NCI-H446 treated with DMSO at 0.1 percent for 48 hours (cell line): ENCODE data around the gene RBM20.
"Not testable (repeated sequence)": the region's sequence is repeated elsewhere in the genome, so short reads cannot be mapped to it uniquely, and the experiment has no call there.

Source experiments
- DNase-seq: peaks from one replicate; lab custom pipeline; 2025; lab: John Stamatoyannopoulos, UW

The RBM20 gene

DNA sequence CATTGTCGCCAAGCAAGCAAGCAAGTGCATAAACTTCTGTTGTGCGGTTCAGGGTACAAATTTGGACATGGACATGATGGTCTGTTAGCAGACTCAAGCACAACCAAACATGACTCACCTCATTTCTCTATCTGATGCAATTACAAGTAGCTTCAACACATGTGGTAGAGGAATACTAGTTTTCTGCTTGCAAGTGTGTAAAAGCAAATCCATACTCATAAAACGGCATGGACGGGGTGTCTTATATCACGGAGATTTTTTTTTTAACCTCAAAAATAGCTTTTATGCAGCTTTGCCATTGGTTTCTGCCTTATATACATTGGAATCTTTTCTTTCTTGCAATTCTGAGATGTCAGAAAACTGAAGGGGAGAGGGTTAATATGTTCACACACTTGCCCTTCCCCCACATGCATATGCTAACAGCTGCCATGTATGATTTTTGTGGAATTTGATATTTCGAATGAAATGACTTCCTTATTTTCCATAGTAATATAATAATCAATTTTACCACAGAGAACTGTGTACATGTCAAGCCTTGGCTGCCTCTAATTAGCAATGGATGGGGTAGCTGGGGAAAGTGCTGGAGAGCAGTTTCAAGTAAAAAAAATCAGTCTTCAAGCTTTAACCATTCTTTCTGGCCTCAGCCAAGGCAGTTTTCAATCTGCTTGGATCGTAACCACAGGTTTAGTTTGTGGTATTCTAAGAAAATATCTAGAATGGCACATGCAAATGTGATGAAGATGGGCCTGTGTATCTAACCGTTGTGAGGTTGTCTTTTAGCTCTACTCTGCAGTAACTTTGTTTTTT is 121.6 kb downstream of the RBM20 start:
- DNase-seq, result no peak

DNA sequence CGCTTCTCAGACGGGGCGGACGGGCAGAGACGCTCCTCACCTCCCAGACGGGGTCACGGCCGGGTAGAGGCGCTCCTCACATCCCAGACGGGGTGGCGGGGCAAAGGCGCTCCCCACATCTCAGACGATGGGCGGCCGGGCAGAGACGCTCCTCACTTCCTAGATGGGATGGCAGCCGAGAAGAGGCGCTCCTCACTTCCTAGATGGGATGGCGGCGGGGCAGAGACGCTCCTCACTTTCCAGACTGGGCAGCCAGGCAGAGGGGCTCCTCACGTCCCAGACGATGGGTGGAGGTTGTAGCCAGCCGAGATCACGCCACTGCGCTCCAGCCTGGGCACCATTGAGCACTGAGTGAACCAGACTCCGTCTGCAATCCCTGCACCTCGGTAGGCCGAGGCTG is 123.5 kb downstream of the RBM20 start:
- not testable (repeated sequence) for DNase-seq

DNA sequence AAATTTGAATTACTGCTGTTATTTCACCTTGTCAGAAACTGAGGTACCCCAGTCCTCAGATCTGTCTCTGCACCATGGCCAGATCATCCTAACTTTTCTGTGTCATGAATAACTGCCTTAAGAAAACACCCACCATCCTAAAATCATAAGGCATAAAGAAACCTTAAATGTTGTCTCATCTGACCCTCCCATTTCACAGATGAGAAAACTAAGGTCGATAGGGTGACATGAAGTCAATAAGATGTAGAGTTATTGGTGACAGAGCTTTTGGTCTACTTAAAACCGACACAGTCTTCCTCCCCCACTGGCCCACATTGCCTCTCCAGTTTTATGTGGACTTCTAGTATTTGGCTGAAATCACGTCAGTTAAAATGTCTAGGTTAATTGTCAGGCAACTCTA is 126.1 kb downstream of the RBM20 start:
- no peak for DNase-seq

DNA sequence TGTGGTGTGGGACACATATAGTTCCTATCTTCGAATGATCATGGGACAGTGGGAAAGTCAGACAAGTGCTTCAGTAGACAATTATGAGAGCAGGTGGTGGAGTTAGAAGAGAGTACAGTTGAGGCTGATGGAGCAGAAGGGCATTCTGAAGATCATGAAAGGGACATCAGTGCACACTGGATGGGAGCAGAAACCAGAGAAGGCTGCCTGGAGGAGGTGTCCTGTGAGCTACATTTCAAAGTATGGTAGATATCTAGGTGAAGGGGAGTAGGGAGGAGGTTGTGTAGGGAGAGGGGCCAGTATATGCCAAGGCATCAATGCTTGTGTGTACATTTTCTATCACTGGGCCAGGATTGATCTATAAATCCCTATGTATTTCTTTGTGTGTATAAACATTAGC is 127.3 kb downstream of the RBM20 start:
- no peak for DNase-seq

DNA sequence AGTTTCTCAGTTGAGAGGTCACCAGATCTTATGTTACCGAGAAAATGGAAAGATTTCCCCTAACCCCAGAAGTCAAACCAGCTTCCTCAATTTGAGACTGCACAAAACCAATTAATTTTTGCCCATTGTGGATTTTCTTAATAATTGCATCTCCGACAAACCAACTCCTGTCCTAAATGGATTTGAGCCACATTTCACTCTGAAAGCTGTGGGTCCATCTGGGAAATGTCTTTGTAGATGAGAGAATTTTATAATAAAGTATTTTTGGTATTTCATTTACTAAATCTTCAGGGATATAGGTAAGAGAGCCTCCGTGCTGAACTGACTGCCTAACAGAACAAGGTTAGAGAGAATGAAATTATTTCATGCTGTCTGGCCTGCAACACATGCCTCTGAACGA is 127.9 kb downstream of the RBM20 start:
- DNase-seq, result no peak

DNA sequence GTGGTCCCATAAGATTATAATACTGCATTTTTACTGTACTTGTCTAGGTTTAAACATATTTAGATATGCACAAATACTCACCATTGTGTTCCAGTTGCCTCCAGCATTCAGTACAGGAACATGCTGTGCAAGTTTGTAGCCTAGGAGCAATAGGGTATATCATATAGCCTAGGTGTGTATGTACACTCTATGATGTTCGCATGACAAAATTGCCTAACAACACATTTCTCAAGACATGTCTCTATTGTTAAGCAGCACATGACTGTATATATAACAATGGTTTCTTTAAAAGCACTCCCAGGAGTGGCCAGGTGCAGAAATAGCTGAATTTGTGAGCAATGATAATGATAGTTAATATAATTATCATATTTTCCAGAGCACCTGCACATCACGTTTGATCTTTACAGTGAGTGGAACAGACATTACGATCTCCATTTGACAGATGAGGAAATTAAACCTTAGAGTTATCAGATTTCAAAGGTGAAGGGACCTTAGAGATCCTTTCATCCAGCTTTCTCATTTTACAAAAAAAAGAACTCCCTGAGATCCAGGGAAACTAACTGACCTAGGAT is 128.4 kb downstream of the RBM20 start:
- DNase-seq, result no peak

DNA sequence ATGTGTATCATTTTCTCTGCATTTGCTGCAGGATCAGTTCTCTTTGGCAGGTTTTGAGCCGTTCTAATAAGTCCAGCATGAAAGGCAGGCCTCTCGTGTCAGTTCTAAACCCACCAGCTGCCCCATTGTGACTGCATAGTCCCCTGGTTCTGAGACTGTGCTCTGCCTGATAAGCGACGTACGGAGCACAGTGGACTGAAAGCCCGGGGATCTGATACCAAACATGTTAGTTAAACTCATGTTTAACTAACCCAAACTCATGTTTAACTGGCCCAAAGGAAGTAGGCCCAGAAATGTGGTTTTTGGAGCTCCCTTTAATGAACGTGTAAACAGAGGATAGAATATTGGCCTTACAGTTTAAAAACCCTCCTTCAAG is 129.5 kb downstream of the RBM20 start:
- no peak for DNase-seq

DNA sequence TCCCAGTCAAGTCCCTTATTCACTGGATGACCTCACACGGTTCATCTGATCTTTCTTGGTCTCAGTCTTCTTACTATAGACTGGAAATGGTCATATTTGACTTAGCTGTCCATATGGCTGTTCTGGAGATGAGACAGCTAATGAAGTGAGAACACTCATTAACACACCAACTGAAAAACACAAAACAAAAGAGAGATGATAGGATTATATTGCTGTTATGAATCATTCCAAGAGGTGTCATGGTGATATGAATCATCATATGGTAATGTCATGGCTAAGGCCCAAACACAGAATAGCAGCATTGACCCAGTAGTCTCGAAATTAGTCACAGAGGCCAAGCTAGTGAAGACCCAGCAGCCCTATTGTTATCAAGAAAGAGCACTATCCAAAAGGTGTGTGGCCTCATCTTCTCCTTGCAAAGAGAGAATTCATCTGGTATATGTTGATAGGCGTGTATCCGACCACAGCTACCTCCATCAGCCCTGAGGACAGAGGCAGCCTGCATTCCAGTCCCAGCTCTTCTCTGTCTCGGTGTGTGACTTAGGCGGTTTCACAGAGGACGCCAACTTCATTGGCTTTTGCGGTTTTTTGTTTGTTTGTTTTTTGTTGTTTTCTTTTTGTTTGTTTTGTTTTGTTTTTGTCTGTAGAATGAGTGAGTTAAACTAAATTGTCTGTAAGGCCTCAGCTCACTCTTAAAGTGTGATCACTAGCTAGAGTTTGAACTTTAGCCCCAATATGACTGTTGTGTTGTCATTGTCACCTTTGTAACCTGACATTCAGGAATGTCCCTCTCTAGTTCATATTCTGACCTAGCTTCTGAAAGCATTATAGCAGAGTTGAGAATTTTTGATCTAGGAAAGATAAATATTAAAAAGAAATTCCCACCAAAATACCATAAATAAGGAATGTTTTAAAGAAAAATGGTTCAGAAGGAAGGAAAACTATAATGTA is 130.2 kb downstream of the RBM20 start:
- peak; percentile 80 for DNase-seq

DNA sequence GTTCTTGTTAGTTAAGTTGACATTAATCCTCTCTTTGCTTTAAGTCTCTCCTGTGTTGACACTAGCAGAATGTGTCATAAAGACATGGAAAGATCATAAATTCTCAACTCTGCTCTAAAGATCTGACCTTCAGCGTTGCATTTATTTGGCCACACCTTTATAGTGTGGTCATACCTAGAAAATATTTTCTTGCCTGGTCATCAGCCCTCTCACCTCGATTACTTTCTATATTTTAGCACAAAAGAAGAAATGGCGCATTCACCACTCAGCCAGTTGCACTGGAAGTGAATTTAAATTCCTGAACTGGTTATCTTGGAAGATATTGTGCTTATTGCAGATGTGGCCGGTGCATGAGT is 130.9 kb downstream of the RBM20 start:
- no peak for DNase-seq

DNA sequence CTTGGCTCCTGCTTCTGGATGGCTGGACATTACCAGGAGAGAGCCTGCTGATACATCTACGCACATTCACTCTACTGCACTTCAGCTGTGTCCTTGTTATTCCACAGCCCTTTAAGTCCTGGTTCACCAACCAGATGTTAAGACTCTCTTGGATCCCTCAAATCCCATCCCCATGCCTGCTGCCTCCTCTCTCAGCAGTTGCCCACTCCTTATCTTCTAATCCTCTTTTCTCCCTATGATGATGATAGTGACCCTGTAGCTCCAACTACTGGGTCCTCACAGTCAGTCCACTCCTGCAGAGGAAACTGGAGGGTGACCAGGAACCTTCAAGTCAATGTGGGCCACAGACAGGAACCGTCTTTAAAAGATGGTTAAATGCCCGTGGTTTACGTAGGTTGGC is 131.3 kb downstream of the RBM20 start:
- no peak for DNase-seq

DNA sequence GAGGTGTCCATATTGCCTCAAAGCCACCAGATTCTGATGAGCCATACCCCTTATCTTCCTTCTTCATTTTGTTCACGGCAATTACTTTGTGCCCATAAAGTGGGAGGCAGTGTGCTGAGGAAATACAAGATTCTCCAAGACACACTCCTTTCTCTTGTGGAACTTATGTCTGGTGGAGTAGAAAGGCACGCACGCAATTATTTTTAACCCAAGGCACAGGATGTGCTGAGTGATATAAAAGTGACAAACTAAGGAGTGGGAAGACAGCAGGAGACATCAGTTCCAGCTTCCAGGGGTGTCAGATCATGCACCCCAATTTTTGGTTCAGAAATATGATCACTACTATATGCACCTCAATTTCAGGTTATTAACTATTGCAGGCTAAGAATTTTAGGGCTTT is 132.9 kb downstream of the RBM20 start:
- DNase-seq, result no peak

DNA sequence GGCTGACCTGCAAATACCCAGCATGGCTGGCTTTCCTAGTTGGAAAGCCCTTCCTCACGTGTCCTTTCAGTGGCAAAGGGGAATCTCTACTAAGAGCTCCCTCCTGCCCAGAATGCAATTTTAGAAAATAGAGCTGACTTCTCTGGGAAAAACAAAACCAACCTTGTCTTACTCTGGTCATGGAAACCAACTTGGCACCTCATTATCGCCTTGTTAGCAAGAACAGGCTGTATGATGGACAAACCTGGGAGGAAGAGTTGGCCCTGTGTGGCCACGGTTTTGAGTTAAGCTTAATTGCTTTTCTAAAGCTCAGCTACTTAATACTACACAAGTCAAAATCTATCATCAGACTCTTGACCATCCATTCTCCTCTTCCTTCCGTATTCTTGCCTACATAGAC is 133.5 kb downstream of the RBM20 start:
- DNase-seq, result no peak

DNA sequence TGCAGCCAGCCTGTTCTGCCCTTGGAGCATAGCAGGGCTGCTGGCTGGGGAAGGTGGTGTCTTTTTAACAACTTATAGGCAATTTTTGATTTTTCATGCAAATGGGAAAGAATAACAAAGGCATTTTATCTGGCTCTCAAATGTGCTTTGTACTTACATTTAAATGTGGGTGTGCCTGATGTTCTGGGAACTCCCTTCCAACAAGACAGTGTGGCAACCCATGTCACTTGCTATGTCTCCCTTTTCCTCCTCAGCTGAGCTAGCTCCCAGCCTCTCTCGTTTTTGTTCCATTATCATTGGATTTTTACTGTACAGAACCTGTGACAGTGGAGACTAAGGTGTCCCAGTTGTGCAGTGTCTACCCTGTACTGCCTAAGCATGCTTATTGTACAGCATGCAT is 134.1 kb downstream of the RBM20 start:
- DNase-seq, result no peak

DNA sequence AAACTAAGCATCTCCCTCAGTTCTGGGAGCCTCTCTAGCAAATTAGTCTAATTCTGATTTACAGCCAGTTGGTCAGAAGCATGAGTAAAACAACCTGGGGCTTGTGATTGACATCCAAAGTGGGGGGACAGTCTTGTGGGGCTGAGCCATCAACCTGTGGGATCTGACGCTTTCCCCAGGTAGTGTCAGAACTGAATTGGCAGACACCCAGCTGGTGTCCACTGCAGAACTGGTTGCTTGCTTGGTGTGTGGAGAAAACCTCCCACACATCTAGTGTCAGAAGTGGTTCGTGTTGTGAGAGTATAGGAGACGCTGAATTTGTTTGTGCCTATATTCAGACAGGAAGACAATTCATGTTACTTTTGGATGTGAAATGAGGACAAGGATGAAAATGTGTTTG is 135.4 kb downstream of the RBM20 start:
- DNase-seq, result no peak

DNA sequence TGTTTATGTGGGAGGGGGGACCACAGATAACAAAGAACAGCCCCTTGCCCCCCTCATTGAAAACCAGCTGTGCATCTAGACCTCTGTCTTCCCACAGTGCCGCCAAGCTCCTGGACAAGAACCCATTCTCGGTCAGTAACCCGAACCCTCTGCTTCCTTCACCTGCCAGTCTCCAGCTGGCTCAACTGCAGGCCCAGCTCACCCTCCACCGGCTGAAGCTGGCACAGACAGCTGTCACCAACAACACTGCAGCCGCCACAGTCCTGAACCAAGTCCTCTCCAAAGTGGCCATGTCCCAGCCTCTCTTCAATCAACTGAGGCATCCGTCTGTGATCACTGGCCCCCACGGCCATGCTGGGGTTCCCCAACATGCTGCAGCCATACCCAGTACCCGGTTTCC is 136.6 kb downstream of the RBM20 start:
- no peak for DNase-seq

DNA sequence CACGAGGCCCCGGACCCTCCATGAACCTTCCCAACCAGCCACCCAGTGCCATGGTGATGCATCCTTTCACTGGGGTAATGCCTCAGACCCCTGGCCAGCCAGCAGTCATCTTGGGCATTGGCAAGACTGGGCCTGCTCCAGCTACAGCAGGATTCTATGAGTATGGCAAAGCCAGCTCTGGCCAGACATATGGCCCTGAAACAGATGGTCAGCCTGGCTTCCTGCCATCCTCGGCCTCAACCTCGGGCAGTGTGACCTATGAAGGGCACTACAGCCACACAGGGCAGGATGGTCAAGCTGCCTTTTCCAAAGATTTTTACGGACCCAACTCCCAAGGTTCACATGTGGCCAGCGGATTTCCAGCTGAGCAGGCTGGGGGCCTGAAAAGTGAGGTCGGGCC is 137.0 kb downstream of the RBM20 start:
- no peak for DNase-seq

DNA sequence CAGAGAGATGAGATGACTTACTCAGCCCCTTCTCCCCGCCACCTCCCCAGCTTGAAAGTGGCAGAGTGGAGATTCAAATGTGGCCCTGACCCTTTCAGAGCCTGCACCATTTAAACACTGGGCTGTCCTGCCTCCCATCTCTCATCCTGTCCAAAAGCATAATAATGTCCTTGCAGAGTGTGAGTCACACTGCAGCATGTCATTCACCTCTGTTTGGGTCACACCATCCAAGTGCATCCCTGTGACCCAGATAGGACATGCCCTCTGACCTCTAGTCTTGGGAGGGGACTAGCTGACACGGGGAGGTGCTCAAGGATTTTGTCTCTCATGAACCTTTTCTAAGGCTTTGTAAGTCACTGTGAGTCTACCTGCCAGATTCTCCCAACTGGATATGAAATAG is 138.5 kb downstream of the RBM20 start:
- DNase-seq, result no peak

DNA sequence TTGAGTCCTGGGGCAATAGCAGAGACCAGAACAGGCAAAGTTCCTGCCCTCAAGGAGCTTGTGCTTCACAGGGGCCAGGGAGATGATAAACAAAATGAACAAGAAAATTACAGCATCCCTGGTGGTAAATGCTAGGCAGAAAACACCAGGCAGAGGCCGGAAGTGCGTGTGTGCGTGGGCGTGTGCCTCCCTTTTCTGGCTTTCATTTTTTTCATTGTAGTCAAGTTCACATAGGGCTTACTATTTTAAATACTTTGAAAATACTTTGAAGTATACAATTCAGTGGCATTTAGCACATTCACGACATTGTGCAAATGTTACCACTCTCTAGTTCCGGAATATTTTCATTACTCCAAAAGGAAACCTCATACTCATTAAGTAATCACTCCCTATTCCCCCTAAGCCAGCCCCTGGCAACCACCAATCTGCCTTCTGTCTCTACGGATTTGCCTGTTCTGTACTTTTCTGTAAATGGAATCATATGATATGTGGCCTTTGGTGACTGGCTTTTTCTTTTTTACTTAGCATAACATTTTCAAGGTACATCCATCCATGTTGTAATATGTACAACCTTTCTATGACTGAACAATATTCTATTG is 139.5 kb downstream of the RBM20 start:
- no peak for DNase-seq

DNA sequence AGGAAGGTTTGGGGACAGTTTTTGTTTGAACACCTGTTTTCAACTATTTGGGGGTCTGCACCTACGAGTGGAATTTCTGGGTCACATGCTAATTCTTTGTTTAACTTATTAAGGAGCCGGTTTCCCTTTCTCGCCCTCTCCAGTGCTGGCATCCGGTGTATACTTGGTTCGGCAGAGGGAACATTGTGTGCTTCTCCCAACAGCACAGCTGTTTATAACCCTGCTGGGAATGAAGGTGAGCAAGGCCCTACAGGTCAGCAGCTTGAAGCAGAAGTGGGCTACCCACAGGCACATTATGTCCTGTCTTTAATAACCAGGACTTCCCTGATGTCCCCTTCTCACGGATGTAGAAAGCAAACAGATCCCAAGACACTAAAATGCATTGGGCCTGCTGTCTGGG is 140.1 kb downstream of the RBM20 start:
- no peak for DNase-seq

DNA sequence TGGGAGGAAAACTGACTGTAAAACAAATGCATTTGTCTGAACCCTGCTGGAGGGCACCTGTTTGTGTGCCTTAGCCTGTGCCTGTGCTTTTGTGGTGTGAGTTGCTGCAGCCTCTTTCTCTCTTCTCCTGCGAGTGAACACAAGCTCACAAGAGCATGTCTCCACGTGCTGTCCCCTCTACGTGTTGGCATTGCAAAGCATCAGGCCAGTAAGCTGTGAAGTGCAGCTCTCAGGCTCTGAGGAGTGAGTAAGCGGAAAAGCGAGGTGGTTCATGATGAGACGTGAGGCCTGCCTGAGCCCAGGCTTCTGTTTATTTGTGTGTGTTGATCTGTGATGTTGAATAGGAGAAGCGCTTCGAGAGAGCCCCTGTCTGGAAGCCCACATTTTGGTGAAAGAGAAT is 142.0 kb downstream of the RBM20 start:
- DNase-seq, result no peak

DNA sequence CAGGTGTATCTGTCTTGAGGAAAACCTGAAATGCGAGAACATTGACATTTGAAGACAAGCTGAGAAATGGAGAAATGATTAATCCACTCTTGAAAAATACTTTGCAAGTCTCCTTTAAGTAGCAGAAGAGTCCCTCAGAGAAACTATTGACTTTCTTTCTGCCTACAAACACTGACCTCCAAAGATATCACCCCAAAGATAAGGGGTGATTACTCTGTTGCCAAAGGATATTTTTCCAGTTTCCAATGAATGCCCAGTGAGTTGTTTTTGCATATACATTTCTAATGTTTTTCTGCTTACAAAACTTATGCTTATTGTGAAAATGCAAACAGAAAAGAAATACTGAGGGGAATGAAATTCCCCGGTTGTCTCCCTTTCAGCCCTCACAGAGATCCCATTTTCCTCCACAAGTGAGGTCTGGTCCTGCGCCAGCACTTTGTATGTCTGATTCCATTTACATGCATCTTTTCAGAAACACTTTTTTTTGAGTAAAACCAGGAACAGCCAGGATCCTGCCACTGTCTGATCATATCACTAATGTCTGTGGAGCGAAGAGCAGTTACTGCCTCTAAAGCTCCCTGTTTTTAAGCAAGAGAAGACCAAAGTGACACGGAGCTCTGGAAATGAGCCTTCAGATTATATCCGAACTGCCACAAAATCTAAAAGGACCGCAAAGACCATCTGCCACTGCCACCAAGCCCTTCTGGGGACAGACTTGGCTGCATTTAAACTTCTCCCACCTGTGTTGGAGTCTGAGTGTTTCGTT is 144.7 kb downstream of the RBM20 start:
- no peak for DNase-seq
